ENCODE results near the gene TPRX2. TPM values are rescaled to one million over a fixed set of nuclear protein-coding genes. Genes with fewer than 3 reads are reported as not detected.

TPRX2 gene
- total RNA-seq, 4 donors from 2014 or later, result not detected

GRCh38 chr19:47891923-47892666, 33.1 kb downstream of the TPRX2 start:
- intact Hi-C loops (cut with DNase I), result no loop called here
- WGBS, 2 donors, result 60 to 63% methylated on average over 7 of the region's 7 CpGs
- Histone ChIP-seq H3K27ac (no peak overlapping the region), H3K36me3 (no peaks in the 10 kb centered on the region), H3K4me3 (no peak overlapping the region), H3K4me1 (no peaks in the 10 kb centered on the region), H3K27me3 (no peaks in the 10 kb centered on the region), H3K9me3 (peaks cover 0 to 7% (median 4%) of the 10 kb centered on the region in 3 donors)
- no peak for TF ChIP-seq CTCF (IDR thresholded peaks at IDR 0.05)
- TF ChIP-seq POLR2A (IDR thresholded peaks at IDR 0.05), result no peak
- no peak for DNase-seq

GRCh38 chr19:47895165-47895782, 36.2 kb downstream of the TPRX2 start:
- no peaks in the 10 kb centered on the region for H3K4me1 ChIP-seq
- no peak overlapping the region for H3K4me3 ChIP-seq
- WGBS, 2 donors, result 90% methylated on average over 5 of the region's 5 CpGs
- intact Hi-C loops (cut with DNase I), result no loop called here
- peaks cover 0 to 12% (median 0%) of the 10 kb centered on the region in 4 donors for H3K27me3 ChIP-seq
- DNase-seq, result no peak
- no peaks in the 10 kb centered on the region for H3K36me3 ChIP-seq
- TF ChIP-seq CTCF (IDR thresholded peaks at IDR 0.05), result no peak
- no peak for TF ChIP-seq POLR2A (IDR thresholded peaks at IDR 0.05)
- H3K27ac ChIP-seq, result no peak overlapping the region
- peaks cover 0 to 7% (median 4%) of the 10 kb centered on the region in 3 donors for H3K9me3 ChIP-seq

DNA sequence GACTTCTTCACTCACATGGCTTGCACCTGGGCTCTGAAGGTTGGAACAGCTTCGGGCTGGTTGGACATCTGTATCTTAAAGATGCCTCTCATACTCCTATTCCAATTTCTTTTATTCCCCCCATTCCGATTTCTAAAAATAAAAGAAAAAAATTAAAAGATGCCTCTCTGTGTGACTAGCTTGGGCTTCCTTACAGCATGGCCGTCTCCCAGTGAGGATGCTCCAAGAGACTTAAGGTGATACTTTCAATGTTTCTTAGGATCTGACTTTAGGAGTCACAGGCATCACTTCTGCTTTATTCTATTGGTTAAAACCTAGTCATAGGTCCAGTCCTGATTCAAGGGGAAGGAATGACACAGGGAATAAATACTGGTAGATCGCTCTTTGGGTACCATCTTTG, 37.0 kb downstream of the TPRX2 start:
- peaks cover 0 to 7% (median 4%) of the 10 kb centered on the region in 3 donors for H3K9me3 ChIP-seq
- intact Hi-C loops (cut with DNase I), result no loop called here
- H3K27ac ChIP-seq, result no peak overlapping the region
- WGBS, 2 donors, result 73 to 97% methylated on average over 3 to 4 of the region's 4 CpGs
- H3K4me1 ChIP-seq, result no peaks in the 10 kb centered on the region
- H3K27me3 ChIP-seq, result peaks cover 0 to 12% (median 0%) of the 10 kb centered on the region in 4 donors
- no peaks in the 10 kb centered on the region for H3K36me3 ChIP-seq
- TF ChIP-seq POLR2A (IDR thresholded peaks at IDR 0.05), result no peak
- no peak for TF ChIP-seq CTCF (IDR thresholded peaks at IDR 0.05)
- no peak overlapping the region for H3K4me3 ChIP-seq
- DNase-seq, result no peak

DNA sequence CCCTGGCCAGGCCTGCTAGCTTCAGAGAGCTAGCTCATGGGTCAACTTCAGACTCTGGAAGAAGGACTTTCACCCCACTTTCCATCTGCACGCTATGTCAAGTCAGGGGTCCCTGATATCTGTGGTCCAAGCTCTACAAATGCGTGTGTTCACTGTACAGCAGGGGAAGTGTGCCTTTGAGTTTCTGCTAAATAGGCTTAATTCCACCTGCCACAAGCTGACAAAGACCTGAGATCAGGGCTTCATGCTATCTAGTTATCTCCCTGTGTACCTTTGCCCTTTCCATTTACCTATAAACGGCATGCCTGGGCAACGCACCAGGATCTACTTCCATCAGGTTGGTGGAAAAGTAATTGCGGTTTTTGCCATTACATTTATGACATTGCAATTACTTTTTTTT, 37.7 kb downstream of the TPRX2 start:
- 80% methylated on average over 5 of the region's 5 CpGs for WGBS, 2 donors

More for the DNA sequence above, 37.7 kb downstream of the TPRX2 start:
- no peak overlapping the region for H3K27ac ChIP-seq
- no peaks in the 10 kb centered on the region for H3K36me3 ChIP-seq
- intact Hi-C loops (cut with DNase I), result no loop called here
- H3K27me3 ChIP-seq, result peaks cover 0 to 12% (median 0%) of the 10 kb centered on the region in 4 donors
- no peaks in the 10 kb centered on the region for H3K4me1 ChIP-seq
- TF ChIP-seq POLR2A (IDR thresholded peaks at IDR 0.05) (no peak), CTCF (IDR thresholded peaks at IDR 0.05) (no peak)
- no peak overlapping the region for H3K4me3 ChIP-seq
- peaks cover 0 to 7% (median 4%) of the 10 kb centered on the region in 3 donors for H3K9me3 ChIP-seq
- no peak for DNase-seq
